OCI-LY7 (cell line): ENCODE results near the gene NSL1. TPM values are rescaled to one million over a fixed set of nuclear protein-coding genes. Genes with fewer than 3 reads are reported as not detected.
A peak's percentile ranks its signal among the peaks of the same experiment; 100 is the strongest.

Experiments
- BruUV-seq: library from RNA; stranded (reverse); fragments of 400-500 nt; replicated peaks from 2 replicates; lab custom pipeline; 2021; lab: Mats Ljungman, UMichigan
- CTCF ChIA-PET: fragments of 300-600 bp; sonication (Branson Sonifier 250); formaldehyde crosslinking; loops from one replicate; lab custom pipeline; 2022; ENCODE audit warnings: antibody characterized with exemption; ENCODE audit not compliant: unreplicated experiment; lab: Charles Lee
- POLR2A ChIA-PET: fragments of 300-600 bp; sonication (Branson Sonifier 250); formaldehyde crosslinking; loops from one replicate; lab custom pipeline; 2022; ENCODE audit warnings: antibody characterized with exemption; lab: Charles Lee
- DNase-seq: peaks from one replicate; pipeline ENCODE4 v3.0.0-alpha.2; 2015; ENCODE audit warnings: low spot score
- H2AFZ ChIP-seq: fragments of 200-600 bp; sonication (generic), shearing (Covaris generic); 2 replicates; pipeline ENCODE4 v1.6.1; 2014; ENCODE audit warnings: mild to moderate bottlenecking, antibody characterized with exemption, low read length, moderate library complexity
- H3K27ac ChIP-seq: fragments of 200-600 bp; sonication (generic); 2 replicates; pipeline ENCODE4 v1.5.1; 2014; ENCODE audit warnings: mixed run types, low read depth, mild to moderate bottlenecking, moderate library complexity, low read length, inconsistent platforms; ENCODE audit not compliant: poor library complexity, severe bottlenecking
- H3K36me3 ChIP-seq: fragments of 200-600 bp; sonication (generic); 2 replicates; pipeline ENCODE4 v1.6.1; 2014; ENCODE audit warnings: mild to moderate bottlenecking, antibody characterized with exemption, low read length, moderate library complexity, mixed read lengths; ENCODE audit not compliant: insufficient read depth
- H3K4me1 ChIP-seq: fragments of 200-600 bp; sonication (generic); 2 replicates; pipeline ENCODE4 v1.5.1; 2014; ENCODE audit warnings: mild to moderate bottlenecking, low read length; ENCODE audit not compliant: insufficient read depth, poor library complexity, severe bottlenecking
- H3K4me2 ChIP-seq: fragments of 200-600 bp; sonication (generic); 2 replicates; pipeline ENCODE4 v1.6.1; 2014; ENCODE audit warnings: mild to moderate bottlenecking, low read length
- H3K4me3 ChIP-seq: fragments of 200-600 bp; sonication (generic); 2 replicates; pipeline ENCODE4 v1.5.1; 2014; ENCODE audit warnings: mild to moderate bottlenecking, low read depth, low read length; ENCODE audit not compliant: poor library complexity, severe bottlenecking
- H3K79me2 ChIP-seq: fragments of 200-600 bp; sonication (generic); 2 replicates; pipeline ENCODE4 v1.6.1; 2016; ENCODE audit warnings: low read depth, mild to moderate bottlenecking, low read length, moderate library complexity, mixed read lengths; ENCODE audit not compliant: insufficient read depth
- H3K9me2 ChIP-seq: fragments of 200-600 bp; sonication (generic); 2 replicates; pipeline ENCODE4 v1.6.1; 2016; ENCODE audit warnings: mild to moderate bottlenecking, low read length, mixed read lengths; ENCODE audit not compliant: insufficient read depth
- H3K9me3 ChIP-seq: fragments of 200-600 bp; sonication (generic); 2 replicates; pipeline ENCODE4 v1.6.1; 2014; ENCODE audit warnings: mild to moderate bottlenecking, mixed run types, low read length, mixed read lengths
- H4K20me1 ChIP-seq: fragments of 200-600 bp; sonication (generic); 2 replicates; pipeline ENCODE4 v1.6.1; 2014; ENCODE audit warnings: mild to moderate bottlenecking, antibody characterized with exemption, low read length, moderate library complexity, mixed read lengths; ENCODE audit not compliant: insufficient read depth
- EZH2phosphoT487 ChIP-seq: fragments of 200-600 bp; sonication (generic); IDR thresholded peaks from 2 replicates; pipeline ENCODE4 v1.6.1; 2018; ENCODE audit warnings: low read depth, borderline replicate concordance, mild to moderate bottlenecking, mixed run types, antibody characterized with exemption, low read length, moderate library complexity, mixed read lengths
- intact Hi-C: fragments of 100-400 bp; cut with micrococcal nuclease; formaldehyde crosslinking; loops from one replicate; pipeline ENCODE4 v1.10.0; 2022; ENCODE audit not compliant: unreplicated experiment
- total RNA-seq, 2 experiments: library from RNA; depleted of rRNA in 1 of 2; stranded (reverse); fragments of >200 nt in 1 of 2; shearing (Covaris generic) in 1 of 2; gene quantifications; 2 replicates each; pipeline ENCODE4 v1.2.3, GENCODE V29; 2014 to 2022
- TF ChIP-seq, protein P1 (sequence below): fragments of 200-600 bp; sonication (generic); conservative IDR thresholded peaks from 2 replicates; pipeline ENCODE4 v1.5.1; 2014; ENCODE audit warnings: mild to moderate bottlenecking, antibody characterized with exemption, low read length, moderate library complexity, mixed read lengths

NSL1 gene
- total RNA-seq, 2 experiments from 2014 or later, result 66.8 to 70.9 TPM

DNA sequence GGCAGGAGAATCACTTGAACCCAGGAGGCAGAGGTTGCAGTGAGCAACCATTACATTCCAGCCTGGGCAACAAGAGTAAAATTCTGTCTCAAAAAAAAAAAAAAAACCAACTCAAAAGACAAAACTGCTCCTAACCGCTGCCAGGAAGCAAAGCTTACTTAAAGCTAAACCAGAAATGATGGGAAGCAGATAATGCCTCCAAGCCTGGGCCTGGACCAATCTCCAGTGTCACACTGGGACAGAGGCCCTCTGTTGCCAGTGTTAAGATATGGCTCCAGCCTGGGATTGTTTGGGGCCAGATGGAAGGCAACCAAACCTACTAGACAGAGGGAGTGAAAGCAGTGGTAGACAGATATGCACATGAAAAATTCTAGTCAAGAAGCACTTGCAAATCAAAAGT is 36.9 kb downstream of the NSL1 start:
- H3K79me2 ChIP-seq, result peaks cover 43% of the 10 kb centered on the region; the same call in 1 of the 2 replicates
- TF ChIP-seq, protein P1, sequence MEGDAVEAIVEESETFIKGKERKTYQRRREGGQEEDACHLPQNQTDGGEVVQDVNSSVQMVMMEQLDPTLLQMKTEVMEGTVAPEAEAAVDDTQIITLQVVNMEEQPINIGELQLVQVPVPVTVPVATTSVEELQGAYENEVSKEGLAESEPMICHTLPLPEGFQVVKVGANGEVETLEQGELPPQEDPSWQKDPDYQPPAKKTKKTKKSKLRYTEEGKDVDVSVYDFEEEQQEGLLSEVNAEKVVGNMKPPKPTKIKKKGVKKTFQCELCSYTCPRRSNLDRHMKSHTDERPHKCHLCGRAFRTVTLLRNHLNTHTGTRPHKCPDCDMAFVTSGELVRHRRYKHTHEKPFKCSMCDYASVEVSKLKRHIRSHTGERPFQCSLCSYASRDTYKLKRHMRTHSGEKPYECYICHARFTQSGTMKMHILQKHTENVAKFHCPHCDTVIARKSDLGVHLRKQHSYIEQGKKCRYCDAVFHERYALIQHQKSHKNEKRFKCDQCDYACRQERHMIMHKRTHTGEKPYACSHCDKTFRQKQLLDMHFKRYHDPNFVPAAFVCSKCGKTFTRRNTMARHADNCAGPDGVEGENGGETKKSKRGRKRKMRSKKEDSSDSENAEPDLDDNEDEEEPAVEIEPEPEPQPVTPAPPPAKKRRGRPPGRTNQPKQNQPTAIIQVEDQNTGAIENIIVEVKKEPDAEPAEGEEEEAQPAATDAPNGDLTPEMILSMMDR, result no peak
- TF ChIP-seq EZH2phosphoT487, result no peak
- CTCF ChIA-PET, result no interaction called here
- H3K4me1 ChIP-seq, result peaks cover 45% of the 10 kb centered on the region
- DNase-seq, result no peak
- BruUV-seq, result no TSS peak
- peaks cover 28% of the 10 kb centered on the region for H3K36me3 ChIP-seq
- no peaks in the 10 kb centered on the region for H3K9me2 ChIP-seq
- no peaks in the 10 kb centered on the region for H3K9me3 ChIP-seq
- H3K27ac ChIP-seq, result peak overlapping the region; percentile 65
- H3K4me3 ChIP-seq, result peak overlapping the region; percentile 15
- peaks cover 7% of the 10 kb centered on the region for H4K20me1 ChIP-seq
- POLR2A ChIA-PET, result interaction anchor here (0.6 to 3.7 kb wide), 9 partner anchors 9 to 1114 kb away, joined by 3 to 25 read pairs (median 4); partner anchors contain the start of genes NSL1 and TATDN3
- H2AFZ ChIP-seq, result no peak overlapping the region
- peak overlapping the region; percentile 50 for H3K4me2 ChIP-seq
- intact Hi-C loops, result loop anchor here (2.0 to 5.0 kb wide), 3 partner anchors 38 to 243 kb away; partner anchors contain the start of genes NSL1 and TATDN3

- ChIA-PET CTCF (no interaction called here), POLR2A (interaction anchor here (1.0 to 3.7 kb wide), 5 partner anchors 15 to 54 kb away, joined by 4 to 25 read pairs (median 4); partner anchors contain the start of genes NSL1 and TATDN3)
- Histone ChIP-seq H3K4me2 (peak overlapping the region; percentile 50), H4K20me1 (peaks cover 7% of the 10 kb centered on the region), H3K4me1 (peaks cover 48% of the 10 kb centered on the region), H3K79me2 (peaks cover 45% of the 10 kb centered on the region; the same call in 1 of the 2 replicates), H3K27ac (peak overlapping the region; percentile 65), H3K9me2 (no peaks in the 10 kb centered on the region), H3K9me3 (no peaks in the 10 kb centered on the region), H2AFZ (no peak overlapping the region), H3K4me3 (peak overlapping the region; percentile 15), H3K36me3 (peaks cover 28% of the 10 kb centered on the region)
- BruUV-seq, result no TSS peak
- TF ChIP-seq, protein P1, result no peak
- TF ChIP-seq EZH2phosphoT487, result no peak
- intact Hi-C loops, result loop anchor here (2.0 to 5.0 kb wide), 3 partner anchors 38 to 243 kb away; partner anchors contain the start of genes NSL1 and TATDN3
- peak; percentile 81 for DNase-seq
Measured at GRCh38 chr1:212754193-212754592, 37.4 kb downstream of the NSL1 start.

DNA sequence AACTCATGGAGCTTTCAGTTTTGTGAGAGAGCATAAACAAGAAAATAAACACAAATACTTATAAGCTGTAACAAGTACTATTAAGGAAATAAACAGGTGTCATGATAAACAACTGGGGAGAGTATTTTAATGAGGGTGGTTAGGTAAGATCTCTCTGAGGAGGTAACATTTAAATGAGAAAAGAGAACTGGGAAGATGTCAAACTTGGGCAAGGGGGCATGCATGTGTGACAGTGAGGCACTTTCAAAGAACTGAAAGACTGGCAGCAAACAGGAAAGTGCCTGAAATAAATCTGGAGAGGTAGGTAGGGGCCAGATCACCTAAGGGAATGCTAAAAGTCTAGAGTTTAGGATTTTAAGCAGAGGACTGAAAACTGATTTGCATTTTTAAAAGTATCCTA is 37.8 kb downstream of the NSL1 start:
- Histone ChIP-seq H3K79me2 (peaks cover 49% of the 10 kb centered on the region; the same call in 1 of the 2 replicates), H3K9me2 (no peaks in the 10 kb centered on the region), H2AFZ (no peak overlapping the region), H3K36me3 (peaks cover 23% of the 10 kb centered on the region), H3K9me3 (no peaks in the 10 kb centered on the region), H3K27ac (peak overlapping the region; percentile 65), H3K4me1 (peaks cover 48% of the 10 kb centered on the region), H4K20me1 (peaks cover 7% of the 10 kb centered on the region), H3K4me3 (peak overlapping the region; percentile 15), H3K4me2 (peak overlapping the region; percentile 50)
- DNase-seq, result peak; percentile 22
- ChIA-PET POLR2A (interaction anchor here (0.6 to 3.7 kb wide), 7 partner anchors 10 to 357 kb away, joined by 3 to 25 read pairs (median 4); partner anchors contain the start of genes NSL1 and TATDN3), CTCF (no interaction called here)
- no peak for TF ChIP-seq EZH2phosphoT487
- TF ChIP-seq, protein P1, result no peak
- intact Hi-C loops, result loop anchor here (2.0 to 5.0 kb wide), 3 partner anchors 39 to 244 kb away; partner anchors contain the start of genes NSL1 and TATDN3
- BruUV-seq, result no TSS peak
